ENCODE measurements around the gene ILK.

Gene ILK

DNA sequence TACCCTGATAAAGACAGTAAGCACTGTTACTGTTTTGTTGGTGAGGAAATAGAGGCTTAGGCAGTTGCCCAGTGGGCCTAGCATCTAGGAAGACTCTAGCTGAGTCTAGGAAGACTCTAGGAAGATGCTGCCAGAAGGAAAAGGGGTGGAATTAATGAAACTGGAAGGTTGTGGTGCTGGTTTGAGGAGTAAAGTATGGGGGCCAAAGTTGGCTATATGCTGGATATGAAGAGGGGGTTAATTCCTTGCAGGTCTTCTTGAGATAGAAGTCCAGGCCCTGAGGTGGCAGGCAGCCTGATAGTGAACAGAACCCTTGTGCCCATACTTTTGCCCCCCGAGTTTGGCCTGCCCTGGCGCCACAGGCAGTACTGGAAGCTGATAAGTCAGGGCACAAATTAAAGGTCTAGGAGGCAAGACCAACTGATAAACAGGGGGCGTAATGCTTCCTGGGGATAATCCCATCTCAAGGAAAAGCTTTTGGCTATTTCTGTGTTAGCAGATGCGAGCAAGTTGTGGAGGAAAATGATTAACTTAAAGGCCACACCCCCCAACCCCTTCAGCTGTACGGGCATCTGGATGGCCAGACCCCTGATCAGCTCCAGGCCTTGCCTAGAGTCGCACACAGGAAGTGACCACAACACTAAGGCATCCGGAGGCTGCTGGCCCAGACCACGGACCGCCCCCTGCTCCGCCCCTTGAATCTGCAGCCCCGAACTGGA lies 3.1 kb downstream of the ILK start:
- DNase-seq (ENCODE audit: low spot score), result peak; percentile 92

DNA sequence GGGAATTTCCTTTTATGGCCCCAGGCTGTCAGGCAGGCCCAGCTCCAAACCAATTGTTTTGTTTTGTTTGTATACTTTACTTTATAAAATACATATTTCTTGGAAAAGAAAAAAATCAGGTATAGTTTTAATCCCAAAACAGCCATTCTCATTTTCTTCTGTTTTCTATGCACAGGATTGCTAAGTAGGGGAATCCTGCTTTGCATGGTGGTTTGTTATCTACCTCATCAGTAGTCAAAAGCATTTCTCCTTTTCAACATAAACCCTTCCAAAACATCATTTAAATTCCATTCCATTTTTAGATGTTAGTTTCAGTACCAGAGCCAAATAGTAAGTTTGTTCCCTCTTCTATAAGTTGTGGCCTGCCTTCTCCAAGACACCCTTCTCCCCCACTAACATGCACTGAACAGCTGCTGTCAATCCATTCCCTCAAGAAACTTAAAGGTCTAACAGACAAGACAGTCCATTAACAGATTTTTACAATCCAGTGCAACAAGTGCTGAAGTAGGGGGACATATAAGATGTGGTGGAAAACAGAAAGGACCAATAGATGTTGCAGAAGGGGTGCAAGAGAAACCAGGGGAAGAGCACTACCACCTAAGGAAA lies 3.7 kb downstream of the ILK start:
- no peak for DNase-seq (ENCODE audit: low spot score)

DNA sequence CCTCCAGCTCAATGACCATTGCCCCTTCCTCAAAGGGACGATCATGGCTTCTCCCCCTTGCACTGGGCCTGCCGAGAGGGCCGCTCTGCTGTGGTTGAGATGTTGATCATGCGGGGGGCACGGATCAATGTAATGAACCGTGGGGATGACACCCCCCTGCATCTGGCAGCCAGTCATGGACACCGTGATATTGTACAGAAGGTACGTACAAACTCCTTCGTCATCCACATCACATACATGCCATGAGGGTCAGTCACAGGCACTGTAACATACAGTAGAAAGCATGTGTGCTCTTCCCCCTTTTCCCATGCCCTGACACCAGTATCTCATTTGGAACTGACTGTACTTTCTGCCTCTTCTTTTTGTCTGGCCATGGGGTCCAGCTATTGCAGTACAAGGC lies 4.4 kb downstream of the ILK start:
- no peak for DNase-seq (ENCODE audit: low spot score)

DNA sequence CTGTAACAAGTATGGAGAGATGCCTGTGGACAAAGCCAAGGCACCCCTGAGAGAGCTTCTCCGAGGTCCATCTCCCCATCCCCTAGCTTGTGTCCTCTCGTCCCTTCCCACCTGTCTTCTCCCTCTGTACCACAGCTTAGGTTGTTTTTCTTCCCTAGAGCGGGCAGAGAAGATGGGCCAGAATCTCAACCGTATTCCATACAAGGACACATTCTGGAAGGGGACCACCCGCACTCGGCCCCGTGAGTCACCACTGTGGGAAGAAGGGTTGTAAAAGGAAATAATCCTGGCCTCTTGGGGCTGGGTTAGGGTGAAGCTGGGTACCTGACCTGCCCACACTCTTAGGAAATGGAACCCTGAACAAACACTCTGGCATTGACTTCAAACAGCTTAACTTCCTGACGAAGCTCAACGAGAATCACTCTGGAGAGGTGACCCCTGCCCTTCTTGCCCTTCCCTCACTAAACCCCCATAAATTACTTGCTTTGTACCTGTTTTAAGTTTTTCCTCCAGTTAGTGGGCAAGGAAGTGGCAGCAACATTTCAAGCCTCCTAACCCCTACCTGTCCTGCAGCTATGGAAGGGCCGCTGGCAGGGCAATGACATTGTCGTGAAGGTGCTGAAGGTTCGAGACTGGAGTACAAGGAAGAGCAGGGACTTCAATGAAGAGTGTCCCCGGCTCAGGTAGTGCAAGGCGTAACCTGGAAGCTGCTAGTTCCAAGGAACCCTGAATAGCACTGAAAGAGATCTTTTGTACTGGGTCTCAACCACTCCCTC lies 5.3 kb downstream of the ILK start:
- DNase-seq (ENCODE audit: low spot score), result no peak

DNA sequence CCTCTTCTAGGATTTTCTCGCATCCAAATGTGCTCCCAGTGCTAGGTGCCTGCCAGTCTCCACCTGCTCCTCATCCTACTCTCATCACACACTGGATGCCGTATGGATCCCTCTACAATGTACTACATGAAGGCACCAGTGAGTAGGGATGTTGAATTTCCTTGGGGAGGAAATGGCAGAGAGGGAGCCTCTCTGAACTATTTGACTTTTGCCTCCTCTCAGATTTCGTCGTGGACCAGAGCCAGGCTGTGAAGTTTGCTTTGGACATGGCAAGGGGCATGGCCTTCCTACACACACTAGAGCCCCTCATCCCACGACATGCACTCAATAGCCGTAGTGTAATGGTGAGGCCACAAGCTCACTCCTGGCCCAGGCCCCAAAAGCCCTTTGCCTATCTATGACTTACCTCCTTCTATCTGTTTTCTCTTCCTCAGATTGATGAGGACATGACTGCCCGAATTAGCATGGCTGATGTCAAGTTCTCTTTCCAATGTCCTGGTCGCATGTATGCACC lies 6.0 kb downstream of the ILK start:
- no peak for DNase-seq (ENCODE audit: low spot score)

DNA sequence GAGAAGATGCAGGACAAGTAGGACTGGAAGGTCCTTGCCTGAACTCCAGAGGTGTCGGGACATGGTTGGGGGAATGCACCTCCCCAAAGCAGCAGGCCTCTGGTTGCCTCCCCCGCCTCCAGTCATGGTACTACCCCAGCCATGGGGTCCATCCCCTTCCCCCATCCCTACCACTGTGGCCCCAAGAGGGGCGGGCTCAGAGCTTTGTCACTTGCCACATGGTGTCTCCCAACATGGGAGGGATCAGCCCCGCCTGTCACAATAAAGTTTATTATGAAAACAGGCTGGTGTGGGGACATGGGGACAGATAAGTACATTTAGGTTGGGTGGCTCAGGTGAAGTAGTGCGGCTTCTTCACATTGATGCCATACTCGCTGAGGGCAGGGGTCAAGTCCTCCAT lies 7.0 kb downstream of the ILK start:
- DNase-seq (ENCODE audit: low spot score), result no peak

DNA sequence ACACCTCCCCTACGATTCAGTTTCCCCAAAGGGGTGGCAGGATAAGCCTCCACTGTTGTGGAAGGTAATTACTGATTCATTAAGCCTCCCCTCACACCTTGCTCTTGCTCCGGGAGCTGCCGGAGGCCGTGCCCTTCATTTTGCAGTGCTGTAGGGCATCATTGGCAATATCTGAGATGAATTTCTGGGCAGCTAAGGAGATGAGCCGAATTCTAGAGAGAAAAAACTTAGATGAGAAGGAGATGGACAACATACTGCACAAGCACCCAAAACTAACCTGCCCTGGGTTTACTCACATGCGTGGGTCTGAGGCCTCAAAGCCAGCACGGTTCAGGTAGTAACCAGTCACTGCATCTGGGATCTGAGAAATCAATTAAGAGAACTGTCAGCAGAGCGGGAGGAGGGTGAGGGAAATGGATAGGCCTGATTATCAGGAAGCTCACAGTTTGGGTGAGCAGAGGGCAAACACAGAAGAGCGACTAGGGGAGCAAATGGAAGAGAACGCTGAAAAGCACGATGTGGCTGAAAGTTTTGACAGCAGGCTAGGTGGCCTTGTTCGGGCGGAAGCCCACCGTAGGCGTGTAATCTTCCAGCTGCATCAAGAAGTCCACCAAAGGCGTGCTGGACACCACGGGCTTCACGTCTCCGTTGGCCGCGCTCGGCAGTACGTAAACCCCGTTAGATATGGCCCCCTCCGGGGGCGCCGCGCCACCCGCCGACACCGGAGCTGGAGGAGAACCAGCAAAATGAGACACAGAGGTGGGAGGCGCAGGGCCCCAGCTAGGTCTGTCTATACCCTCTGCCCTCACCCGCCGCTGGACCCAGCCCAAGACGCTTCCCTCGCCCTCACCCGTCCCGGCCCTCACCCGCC lies 7.8 kb downstream of the ILK start:
- DNase-seq (ENCODE audit: low spot score), result no peak

DNA sequence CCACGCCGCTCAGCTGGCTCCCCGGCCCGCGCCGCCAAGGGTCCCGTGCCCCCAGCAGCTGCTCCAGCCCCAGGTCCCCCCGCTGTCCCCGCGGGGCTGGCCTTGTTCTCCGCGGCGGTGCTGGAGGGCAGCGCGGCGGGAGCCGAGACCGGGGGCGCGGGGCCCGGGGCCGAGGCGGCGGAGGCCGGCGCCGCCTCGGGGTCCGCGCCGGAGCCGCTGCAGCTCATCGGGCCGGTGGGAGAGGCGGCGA lies 8.3 kb downstream of the ILK start:
- DNase-seq (ENCODE audit: low spot score), result no peak

DNA sequence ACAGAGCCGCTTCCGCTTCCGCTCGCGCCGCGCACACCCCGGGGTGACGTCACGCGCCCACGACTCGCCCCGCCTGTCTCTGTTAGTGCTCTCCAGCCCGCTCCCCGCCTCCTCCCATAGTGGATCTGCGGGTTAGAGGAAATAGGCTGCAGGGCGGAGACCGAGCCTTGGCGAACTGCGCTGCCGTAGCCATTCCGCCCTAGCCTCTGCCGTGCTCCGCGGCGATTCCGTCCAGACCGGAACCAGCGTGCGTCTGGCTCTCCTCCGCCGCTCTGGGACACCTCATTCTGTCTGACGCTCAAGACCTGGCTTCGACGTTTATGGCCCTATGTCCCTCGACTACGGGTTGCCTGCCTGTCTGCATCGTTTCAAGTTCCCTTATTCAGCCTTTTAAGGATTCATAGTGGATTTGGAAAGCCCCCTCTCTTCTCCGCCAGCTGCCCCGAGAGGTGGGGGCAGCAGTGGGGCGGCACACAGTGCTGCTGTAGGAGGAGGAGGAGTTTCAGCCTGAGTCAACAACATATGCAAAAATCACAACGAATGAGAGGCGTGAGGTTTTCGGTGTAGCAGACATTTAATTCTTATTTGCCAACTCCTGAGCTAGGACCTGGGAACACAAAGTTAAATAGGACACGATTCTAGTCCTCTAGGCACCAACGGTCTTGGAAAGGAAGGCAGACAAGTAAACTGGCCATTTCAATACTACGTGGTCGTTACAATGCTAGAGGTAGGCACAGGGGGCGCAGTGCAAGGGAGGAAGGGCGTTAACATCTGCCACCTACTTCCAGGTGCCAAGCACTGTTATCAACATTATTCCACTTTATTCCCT lies 8.9 kb downstream of the ILK start, which contains the start of gene TAF10:
TSS of gene TAF10 (minus strand) at position 4 of the 829 bp plus-strand sequence. CDS start 27 bp downstream, outside the sequence.
- peak; percentile 93 for DNase-seq (ENCODE audit: low spot score)

DNA sequence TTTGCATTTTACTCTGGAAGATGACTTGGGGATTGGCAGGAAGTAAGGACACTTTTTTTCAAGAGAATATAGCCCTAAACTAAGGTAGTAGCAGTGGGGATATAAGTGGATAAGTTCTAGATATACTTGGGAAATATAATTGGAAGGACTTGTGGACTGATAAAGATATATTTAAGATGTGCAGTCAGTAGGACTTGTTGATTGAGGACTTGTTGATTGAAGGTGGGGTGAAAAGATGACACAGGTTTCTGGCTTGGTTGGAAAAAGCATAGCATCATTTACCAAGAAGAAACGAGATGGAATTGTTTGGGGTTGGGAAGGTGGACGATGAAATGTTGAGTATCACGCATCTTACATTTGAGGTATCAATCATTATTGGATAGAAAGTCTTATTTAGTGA lies 9.9 kb downstream of the ILK start:
- DNase-seq (ENCODE audit: low spot score), result no peak

DNA sequence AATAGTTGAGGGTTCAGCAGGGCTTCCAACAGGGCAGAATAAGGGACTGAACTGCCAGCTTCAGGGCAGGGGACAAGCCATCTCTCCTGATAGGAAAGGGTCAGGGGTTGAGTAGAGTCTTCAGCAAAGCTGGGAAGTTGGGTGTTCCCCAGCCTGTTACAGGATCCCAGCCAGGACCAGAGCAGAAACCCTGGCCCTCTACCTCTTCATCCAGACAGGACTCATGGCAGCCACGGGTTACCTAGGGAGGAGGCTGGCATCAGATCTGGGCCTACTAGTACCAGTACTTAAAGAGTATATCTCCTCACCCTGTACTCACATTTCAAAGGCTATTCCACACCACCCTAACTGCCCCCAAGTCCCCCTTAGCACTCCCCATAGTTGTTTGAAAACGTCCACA lies 10.9 kb downstream of the ILK start:
- no peak for DNase-seq (ENCODE audit: low spot score)

DNA sequence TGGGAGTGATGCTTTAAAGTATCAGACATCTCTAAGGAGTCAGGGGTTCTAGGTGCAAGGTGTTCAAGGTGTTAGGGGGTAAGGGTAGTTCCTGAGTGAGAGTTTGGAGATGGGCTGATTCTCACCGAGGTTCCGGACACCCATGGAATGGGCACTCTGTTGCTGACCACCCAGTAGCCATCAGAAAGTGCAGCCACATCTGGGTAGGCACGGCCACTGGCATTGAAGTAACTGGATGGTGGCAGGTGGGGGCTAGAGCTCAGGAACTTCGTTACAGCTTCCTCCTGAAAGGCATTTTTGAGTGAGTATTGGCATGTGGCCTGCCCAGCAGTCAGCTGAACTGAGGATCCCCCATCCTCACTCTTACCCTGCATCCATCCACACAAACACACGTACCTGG lies 11.5 kb downstream of the ILK start:
- no peak for DNase-seq (ENCODE audit: low spot score)

DNA sequence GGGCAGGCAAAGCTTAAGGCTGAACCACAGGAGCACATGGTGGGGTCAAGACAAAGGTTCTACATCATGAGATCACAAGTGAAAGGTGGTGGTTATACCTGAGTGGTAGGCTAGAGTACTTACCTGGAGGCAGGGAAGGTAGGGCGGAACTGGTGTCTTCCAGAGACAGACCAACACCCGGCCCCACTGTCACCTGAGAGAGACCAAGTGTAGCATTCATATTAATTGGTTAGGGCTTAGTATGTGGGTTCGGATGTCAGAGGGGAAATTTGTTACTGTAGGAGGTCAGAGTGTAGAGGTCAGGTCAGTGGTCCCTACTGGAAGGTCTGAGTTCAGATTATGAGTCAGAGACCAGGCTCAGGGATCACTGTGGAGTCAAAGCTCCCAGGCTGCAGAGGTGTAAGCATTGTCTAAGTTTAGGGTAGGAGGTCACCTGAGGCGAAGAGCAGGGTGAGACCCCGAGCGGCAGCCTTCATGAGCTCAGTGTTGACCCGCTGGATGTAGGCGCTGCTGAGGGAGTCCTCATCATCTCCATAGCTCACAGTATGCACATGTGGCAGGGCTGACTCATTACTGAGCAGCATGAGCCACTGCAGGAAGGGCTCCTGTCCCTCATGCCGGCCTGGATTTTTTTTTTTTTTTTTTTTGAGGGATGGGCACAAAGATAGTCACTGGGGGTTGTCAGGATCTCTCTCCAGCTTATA lies 12.5 kb downstream of the ILK start:
- no peak for DNase-seq (ENCODE audit: low spot score)

DNA sequence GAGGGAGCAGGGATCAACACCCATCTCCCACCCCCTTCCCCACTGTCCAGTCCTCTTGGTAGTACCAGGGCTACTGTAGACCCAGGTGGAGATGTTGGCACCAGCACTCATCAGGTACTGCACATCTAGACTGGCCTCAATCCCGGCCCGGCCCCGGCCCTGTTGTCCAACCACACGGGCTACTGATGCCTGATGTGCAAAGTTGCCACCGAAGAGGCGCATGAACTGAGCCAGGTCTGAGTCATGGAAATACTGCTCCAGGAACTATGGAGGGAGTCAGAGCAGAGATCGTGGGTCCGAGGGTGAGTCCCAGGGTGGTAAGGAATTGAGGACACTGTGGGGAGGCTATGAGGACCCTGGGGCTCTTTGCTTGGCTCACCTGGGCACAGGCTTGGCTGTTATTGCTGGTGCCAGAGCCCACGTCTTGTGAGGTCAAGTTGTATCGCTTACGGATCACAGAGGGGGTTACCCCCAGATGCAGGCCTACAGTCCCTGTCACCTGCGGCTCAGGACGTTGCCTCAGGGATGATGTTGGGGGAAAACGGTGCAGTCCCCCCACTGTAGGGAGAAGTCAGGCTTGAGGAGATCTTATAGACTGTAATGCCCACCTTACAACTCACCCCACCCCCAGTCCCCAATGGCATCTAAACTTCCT lies 13.1 kb downstream of the ILK start:
- DNase-seq (ENCODE audit: low spot score), result no peak

DNA sequence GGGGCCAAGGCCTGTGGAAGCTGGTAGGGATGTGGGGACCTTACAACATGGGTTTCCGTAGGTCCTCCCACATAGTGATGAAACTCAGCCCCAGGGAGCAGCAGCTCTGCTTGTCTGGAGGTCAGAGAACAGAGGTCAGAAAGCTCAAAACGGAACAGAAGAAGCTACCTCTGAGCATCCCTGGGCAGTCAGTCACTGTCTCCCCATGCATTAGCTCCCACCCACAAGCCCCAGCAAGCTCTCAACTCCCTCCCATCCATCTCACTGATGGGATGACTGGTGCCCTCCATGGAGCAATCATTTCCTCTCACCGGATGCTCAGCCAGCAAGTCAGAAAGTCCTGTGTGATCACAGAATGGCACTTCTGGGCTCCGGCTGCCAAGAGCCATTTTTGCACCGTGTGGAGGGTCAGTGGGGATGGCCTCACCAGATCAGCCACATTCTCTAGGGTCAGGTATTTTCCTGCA lies 13.8 kb downstream of the ILK start:
- no peak for DNase-seq (ENCODE audit: low spot score)

DNA sequence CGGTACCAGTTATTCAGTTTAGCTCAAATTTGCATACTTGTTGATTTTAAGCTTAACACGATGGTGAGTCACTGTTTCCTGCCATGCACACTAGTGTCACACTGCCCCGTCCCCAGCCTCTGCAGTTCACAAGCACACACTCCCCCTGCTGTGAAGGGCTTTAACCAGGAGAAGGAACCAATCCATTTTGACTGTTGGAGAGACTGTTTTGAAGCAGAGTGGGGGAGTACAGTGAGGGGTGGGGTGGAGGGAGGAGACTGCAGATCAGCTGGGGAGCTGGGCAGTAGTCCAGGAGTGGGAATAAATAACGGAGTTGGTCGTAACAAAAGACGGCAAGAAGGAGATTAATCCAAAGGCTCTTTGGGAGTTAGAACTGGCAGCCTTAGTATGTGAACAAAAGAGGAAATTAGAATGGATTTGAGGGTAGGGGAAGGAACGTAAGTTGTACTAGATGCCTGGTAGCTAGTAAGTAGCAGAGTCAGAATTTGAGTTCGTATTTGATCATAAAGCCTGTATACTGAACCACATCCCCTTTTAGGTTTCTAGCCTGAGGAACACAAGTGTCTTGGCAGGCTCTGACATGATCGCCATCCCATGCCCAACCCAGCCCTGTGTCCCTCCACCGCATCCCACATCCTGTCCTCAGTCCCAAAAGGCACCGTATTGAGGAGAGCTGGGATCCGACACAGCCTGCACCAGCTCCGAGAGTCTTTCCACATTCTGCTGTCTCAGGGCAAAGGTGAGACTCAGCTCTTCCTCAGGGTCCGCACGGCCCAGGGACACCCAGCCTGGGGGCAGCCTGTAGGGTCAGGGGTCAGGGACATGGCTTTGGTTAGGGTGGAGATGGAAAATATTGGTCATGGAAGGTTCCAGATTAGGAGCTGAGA lies 14.8 kb downstream of the ILK start:
- no peak for DNase-seq (ENCODE audit: low spot score)

DNA sequence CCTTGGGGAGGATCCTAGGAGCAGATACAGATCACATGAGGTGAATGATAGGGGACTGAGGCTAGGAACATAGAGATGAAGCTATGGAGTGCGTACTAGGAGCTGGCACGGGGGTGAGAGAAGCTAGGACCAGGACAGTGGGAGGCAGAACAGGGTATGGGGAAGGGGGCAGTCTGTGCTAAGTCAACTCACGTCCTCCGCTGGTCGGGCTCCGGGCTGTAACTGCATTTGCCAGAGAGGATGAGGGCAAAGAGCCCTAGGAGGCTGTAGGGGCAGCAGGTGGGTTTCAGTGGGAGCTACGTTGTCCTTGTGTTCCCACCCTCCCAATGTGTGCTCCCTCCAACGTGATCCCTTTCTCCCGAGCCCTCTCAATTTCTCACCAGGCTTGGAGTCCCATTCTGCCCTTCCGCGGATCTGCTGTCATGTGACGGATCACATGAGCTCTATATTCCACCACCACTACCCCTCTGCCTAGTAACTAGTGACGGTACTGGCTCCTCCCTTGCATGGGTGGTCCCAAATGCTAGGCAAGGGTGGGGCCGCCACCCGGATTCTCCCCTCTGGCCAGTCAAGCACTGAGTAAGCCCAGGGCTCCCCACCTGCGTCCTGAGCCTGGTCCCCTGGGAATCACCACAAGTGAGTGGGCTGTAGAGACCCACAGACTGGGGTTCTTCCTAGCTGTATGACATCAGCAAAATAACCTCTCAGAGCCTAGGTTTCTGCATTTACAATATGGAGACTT lies 15.6 kb downstream of the ILK start, which contains the start of gene TPP1:
TSS of gene TPP1 (minus strand) at position 419 of the 742 bp plus-strand sequence. CDS start at position 397, 22 bp downstream.
- peak; percentile 93 for DNase-seq (ENCODE audit: low spot score)

DNA sequence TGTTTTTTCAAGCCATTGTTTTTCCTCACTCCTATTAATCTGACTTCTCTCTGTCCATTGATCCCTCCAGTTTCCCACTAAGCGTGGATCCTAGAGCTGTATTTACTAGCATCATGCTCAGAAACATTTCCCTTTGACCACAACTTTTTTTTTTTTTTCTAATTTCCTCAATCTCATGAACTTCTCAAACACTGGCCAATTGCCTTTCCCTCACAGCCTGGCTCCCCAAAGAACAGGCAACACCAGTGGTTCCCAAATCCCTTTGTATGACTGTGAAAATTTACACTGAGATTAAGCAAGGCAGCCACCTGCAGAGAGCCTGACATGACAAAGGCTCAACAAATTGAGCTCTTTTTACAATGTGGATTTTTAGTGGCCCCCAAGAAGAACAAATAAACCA lies 17.1 kb downstream of the ILK start:
- DNase-seq (ENCODE audit: low spot score), result no peak
